Smooth muscle cell (in vitro differentiated cells): ENCODE results near the gene HAGH. TPM values are rescaled to one million over a fixed set of nuclear protein-coding genes. Genes with fewer than 3 reads are reported as not detected.

Source experiments
- DNase-seq: peaks from one replicate; lab custom pipeline; 2025; ENCODE audit not compliant: unreplicated experiment; lab: John Stamatoyannopoulos, UW
- H2AFZ ChIP-seq: fragments of 200-600 bp; sonication (generic); 2 replicates; pipeline ENCODE4 v1.6.0; 2016; ENCODE audit warnings: antibody characterized with exemption, low read depth, mild to moderate bottlenecking
- H3F3A ChIP-seq: fragments of 200-600 bp; sonication (generic); 2 replicates; pipeline ENCODE4 v1.6.0; 2017; ENCODE audit warnings: antibody characterized with exemption, low read depth
- H3K27ac ChIP-seq: fragments of 200-600 bp; sonication (generic); 2 replicates; pipeline ENCODE4 v1.5.1; 2016; ENCODE audit warnings: low read depth, mild to moderate bottlenecking
- H3K27me3 ChIP-seq: fragments of 200-600 bp; sonication (generic); 2 replicates; pipeline ENCODE4 v1.6.1; 2016; ENCODE audit warnings: low read depth, mild to moderate bottlenecking
- H3K36me3 ChIP-seq: fragments of 200-600 bp; sonication (generic); 2 replicates; pipeline ENCODE4 v1.5.1; 2016; ENCODE audit warnings: low read depth
- H3K4me1 ChIP-seq: fragments of 200-600 bp; sonication (generic); 2 replicates; pipeline ENCODE4 v1.5.1; 2016; ENCODE audit warnings: low read depth
- H3K4me2 ChIP-seq: fragments of 200-600 bp; sonication (generic); 2 replicates; pipeline ENCODE4 v1.6.0; 2016; ENCODE audit warnings: mild to moderate bottlenecking
- H3K4me3 ChIP-seq: fragments of 200-600 bp; sonication (generic); 2 replicates; pipeline ENCODE4 v1.5.1; 2016; ENCODE audit warnings: mild to moderate bottlenecking
- H3K79me2 ChIP-seq: fragments of 200-600 bp; sonication (generic); 2 replicates; pipeline ENCODE4 v1.6.0; 2016; ENCODE audit warnings: low read depth, mild to moderate bottlenecking
- H3K9ac ChIP-seq: fragments of 200-600 bp; sonication (generic); 2 replicates; pipeline ENCODE4 v1.6.0; 2016; ENCODE audit warnings: low read depth
- H3K9me3 ChIP-seq: fragments of 200-600 bp; sonication (generic); replicated peaks from 2 replicates; pipeline ENCODE4 v1.5.1; 2016; ENCODE audit warnings: low read depth
- H4K20me1 ChIP-seq: fragments of 200-600 bp; sonication (generic); 2 replicates; pipeline ENCODE4 v1.6.0; 2016; ENCODE audit warnings: low read depth
- WGBS: methylation state at CpG from one replicate; pipeline ENCODE4 v1.1.7; 2016; ENCODE audit warnings: low lambda C conversion rate; 5-methylcytosine and 5-hydroxymethylcytosine counted together
- polyA plus RNA-seq: library from polyadenylated mRNA; unstranded; fragments of >200 nt; fragmentation: Nextera tagmentation; extraction: Ambion mirVana; gene quantifications from 2 replicates; pipeline ENCODE4 v1.2.1, GENCODE V29; 2016
- total RNA-seq: library from RNA; depleted of rRNA; stranded (reverse); fragments of >200 nt; gene quantifications from 2 replicates; pipeline ENCODE4 v1.2.3, GENCODE V29; 2014
- TF ChIP-seq, protein P1 (sequence below): fragments of 200-600 bp; sonication (generic); IDR thresholded peaks from 2 replicates; pipeline ENCODE4 v1.5.1; 2017; ENCODE audit warnings: borderline replicate concordance, mild to moderate bottlenecking, antibody characterized with exemption; ENCODE audit not compliant: insufficient read depth, poor library complexity, severe bottlenecking

HAGH gene
- total and polyA plus RNA-seq, 2 experiments from 2014 or later, result 20.9 to 43.0 TPM

DNA sequence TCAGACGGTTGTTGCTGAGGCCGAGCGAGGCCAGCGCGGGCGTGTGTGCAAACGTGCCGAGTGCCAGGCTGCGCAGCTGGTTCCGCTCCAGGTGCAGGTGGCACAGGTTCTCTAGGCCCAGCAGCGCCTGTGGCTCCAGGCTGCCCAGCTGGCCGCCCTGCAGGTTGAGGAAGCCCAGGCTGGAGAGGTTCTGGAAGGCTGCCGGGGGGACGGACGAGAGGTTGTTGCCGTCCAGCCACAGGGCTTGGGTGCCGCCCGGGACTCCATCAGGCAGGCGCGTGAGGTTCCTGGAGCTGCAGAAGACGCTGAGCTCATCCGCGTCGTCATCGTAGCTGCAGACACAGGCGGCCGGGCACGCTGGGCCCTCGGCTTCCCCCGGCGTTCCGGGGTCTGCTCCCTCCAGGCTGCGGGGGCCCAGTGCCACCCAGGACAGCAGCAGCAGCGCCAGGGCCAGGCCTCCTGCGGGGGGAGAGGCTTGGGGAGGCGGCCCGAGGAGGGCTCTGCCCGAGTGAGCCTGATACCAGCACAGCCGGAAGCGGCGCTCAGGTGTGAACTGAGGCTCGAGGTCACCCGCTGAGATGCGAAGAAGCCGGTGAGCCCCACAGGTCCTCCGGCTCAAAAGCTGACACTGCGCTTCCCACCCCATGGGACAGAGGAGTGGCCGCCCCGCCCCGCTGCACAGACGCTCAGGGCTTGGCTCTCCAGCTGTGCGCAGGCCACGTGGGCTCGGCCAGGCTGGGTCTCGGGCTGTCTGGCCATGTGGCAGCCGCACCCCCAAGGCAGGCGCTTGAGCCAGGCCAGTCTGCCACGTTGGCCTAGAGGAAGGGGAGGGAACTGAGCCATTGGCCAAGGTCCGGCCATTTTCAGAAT, 34.4 kb downstream of the HAGH start:
- no peak overlapping the region for H3K9ac ChIP-seq
- WGBS, result 98% methylated on average over 55 of the region's 59 CpGs
- H3K27me3 ChIP-seq, result no peaks in the 10 kb centered on the region
- no peaks in the 10 kb centered on the region for H3F3A ChIP-seq
- no peaks in the 10 kb centered on the region for H3K9me3 ChIP-seq
- no peak overlapping the region for H2AFZ ChIP-seq
- no peaks in the 10 kb centered on the region for H3K4me1 ChIP-seq
- no peak overlapping the region for H3K4me2 ChIP-seq
- TF ChIP-seq, protein P1, sequence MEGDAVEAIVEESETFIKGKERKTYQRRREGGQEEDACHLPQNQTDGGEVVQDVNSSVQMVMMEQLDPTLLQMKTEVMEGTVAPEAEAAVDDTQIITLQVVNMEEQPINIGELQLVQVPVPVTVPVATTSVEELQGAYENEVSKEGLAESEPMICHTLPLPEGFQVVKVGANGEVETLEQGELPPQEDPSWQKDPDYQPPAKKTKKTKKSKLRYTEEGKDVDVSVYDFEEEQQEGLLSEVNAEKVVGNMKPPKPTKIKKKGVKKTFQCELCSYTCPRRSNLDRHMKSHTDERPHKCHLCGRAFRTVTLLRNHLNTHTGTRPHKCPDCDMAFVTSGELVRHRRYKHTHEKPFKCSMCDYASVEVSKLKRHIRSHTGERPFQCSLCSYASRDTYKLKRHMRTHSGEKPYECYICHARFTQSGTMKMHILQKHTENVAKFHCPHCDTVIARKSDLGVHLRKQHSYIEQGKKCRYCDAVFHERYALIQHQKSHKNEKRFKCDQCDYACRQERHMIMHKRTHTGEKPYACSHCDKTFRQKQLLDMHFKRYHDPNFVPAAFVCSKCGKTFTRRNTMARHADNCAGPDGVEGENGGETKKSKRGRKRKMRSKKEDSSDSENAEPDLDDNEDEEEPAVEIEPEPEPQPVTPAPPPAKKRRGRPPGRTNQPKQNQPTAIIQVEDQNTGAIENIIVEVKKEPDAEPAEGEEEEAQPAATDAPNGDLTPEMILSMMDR, result no peak
- H3K4me3 ChIP-seq, result no peak overlapping the region
- H3K36me3 ChIP-seq, result no peaks in the 10 kb centered on the region
- no peak overlapping the region for H3K27ac ChIP-seq
- DNase-seq, result no peak
- H4K20me1 ChIP-seq, result peaks cover 12% of the 10 kb centered on the region
- H3K79me2 ChIP-seq, result peaks cover 4% of the 10 kb centered on the region

DNA sequence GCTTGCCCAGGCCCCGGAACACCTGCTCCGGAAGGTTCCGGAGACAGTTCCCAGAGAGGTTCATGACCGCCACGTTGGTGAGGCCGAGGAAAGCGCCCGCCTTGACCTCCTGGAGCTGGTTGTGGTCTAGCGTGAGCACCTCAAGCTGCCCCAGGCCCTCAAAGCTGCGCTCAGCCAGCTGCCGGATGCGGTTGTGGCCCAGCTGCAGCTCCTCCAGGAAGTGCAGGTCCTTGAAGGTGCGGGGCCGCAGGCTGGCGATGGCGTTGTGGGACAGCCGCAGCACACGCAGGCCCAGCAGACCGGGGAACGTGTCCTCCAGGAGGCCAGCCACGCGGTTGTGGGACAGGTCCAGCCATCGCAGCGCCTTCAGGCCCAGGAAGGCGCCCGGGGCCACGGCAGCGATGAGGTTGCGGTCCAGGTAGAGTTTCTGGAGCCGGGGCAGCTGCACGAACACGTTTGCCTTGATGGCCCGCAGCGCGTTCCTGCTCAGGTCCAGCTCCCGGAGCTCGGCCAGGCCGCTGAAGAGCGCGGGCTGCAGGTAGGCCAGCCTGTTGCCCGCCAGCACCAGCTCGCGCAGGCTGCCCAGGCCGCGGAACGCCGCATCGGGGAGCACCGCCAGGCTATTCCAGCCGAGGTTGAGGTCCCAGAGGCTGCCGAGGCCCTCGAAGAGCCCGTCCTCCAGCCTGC, 35.2 kb downstream of the HAGH start:
- Histone ChIP-seq H3K27me3 (no peaks in the 10 kb centered on the region), H3K4me2 (no peak overlapping the region), H3F3A (no peaks in the 10 kb centered on the region), H3K79me2 (peaks cover 11% of the 10 kb centered on the region), H3K27ac (no peak overlapping the region), H4K20me1 (peaks cover 20% of the 10 kb centered on the region), H3K4me3 (no peak overlapping the region), H3K9ac (no peak overlapping the region), H3K9me3 (no peaks in the 10 kb centered on the region), H2AFZ (no peak overlapping the region), H3K36me3 (no peaks in the 10 kb centered on the region), H3K4me1 (no peaks in the 10 kb centered on the region)
- TF ChIP-seq, protein P1, result no peak
- WGBS, result 96% methylated on average over 42 of the region's 53 CpGs
- DNase-seq, result no peak

DNA sequence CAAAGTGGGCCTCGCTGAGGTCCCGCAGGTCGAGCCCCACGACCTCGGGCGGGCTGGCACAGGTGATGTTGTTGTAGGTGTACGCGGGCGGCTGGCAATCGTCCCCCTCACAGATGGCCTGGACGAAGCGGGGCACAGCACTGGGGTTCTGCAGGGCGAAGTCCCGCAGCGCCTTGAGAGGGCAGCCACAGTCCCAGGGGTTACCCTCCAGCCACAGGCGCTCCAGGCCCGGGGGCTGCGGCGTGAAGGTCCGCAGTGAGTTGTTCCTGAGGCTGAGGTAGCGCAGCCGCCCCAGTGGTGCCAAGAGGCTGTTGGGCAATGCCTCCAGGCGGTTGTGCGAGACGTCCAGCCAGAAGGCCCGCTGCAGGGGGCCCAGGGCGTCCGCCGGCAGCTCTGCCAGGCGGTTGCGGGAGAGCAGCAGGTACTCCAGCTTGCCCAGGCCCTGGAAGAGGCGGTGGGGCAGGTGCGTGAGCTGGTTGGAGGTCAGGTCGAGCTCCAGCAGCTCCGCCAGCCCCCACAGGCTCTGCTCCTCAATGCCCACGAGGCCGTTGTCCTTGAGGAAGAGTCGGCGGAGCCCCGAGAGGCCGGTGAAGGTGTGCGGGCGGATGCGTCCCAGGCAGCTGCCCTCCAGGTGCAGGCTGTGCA, 35.9 kb downstream of the HAGH start:
- DNase-seq, result no peak
- no peaks in the 10 kb centered on the region for H3K4me1 ChIP-seq
- WGBS, result 98% methylated on average over 37 of the region's 44 CpGs

More for the DNA sequence above, 35.9 kb downstream of the HAGH start:
- TF ChIP-seq, protein P1, result no peak
- H3K4me3 ChIP-seq, result no peak overlapping the region
- H3F3A ChIP-seq, result no peaks in the 10 kb centered on the region
- H3K9me3 ChIP-seq, result no peaks in the 10 kb centered on the region
- H4K20me1 ChIP-seq, result peaks cover 27% of the 10 kb centered on the region
- H2AFZ ChIP-seq, result no peak overlapping the region
- no peak overlapping the region for H3K9ac ChIP-seq
- H3K36me3 ChIP-seq, result no peaks in the 10 kb centered on the region
- peaks cover 16% of the 10 kb centered on the region for H3K79me2 ChIP-seq
- no peaks in the 10 kb centered on the region for H3K27me3 ChIP-seq
- H3K4me2 ChIP-seq, result no peak overlapping the region
- H3K27ac ChIP-seq, result no peak overlapping the region
